CD4-positive, alpha-beta T cell treated with Interleukin-12 subunit alpha and Interleukin-12 subunit beta, for 1 hour (primary cell): ENCODE data around the gene UNK.
"Not testable (repeated sequence)": the region's sequence is repeated elsewhere in the genome, so short reads cannot be mapped to it uniquely, and the experiment has no call there.

Experiments
- DNase-seq: peaks from one replicate; pipeline ENCODE4 v3.0.0-alpha.2; 2020

Gene UNK

GRCh38 chr17:75755205-75755901 lies 29.3 kb upstream of the UNK start:
- DNase-seq, result no peak

GRCh38 chr17:75755990-75756389 lies 28.6 kb upstream of the UNK start:
- no peak for DNase-seq

- no peak for DNase-seq
Observed at GRCh38 chr17:75756451-75757085, 28.0 kb upstream of the UNK start.

GRCh38 chr17:75757086-75757681 lies 27.4 kb upstream of the UNK start:
- no peak for DNase-seq

GRCh38 chr17:75758131-75758905 lies 26.3 kb upstream of the UNK start:
- DNase-seq, result no peak

- no peak for DNase-seq
Observed at GRCh38 chr17:75759457-75759856, 25.1 kb upstream of the UNK start.

GRCh38 chr17:75759978-75760640 lies 24.5 kb upstream of the UNK start:
- not testable (repeated sequence) for DNase-seq

- no peak for DNase-seq
Observed at GRCh38 chr17:75762513-75763268, 21.9 kb upstream of the UNK start.

GRCh38 chr17:75763269-75763607 lies 21.4 kb upstream of the UNK start:
- no peak for DNase-seq

GRCh38 chr17:75763613-75764416 lies 20.8 kb upstream of the UNK start:
- DNase-seq, result no peak

- no peak for DNase-seq
Observed at GRCh38 chr17:75764417-75764710, 20.2 kb upstream of the UNK start.

- DNase-seq, result peak; percentile 78
Observed at GRCh38 chr17:75764711-75765421, 19.7 kb upstream of the UNK start, which contains the start of gene GALK1. GALK1 (minus strand) TSS chr17:75765192; CDS start chr17:75765136, 56 bp downstream.

GRCh38 chr17:75765981-75766380 lies 18.6 kb upstream of the UNK start:
- DNase-seq, result no peak

- DNase-seq, result no peak
Observed at GRCh38 chr17:75767881-75768280, 16.7 kb upstream of the UNK start.

- no peak for DNase-seq
Observed at GRCh38 chr17:75769536-75769935, 15.1 kb upstream of the UNK start.

GRCh38 chr17:75771334-75772281 lies 13.0 kb upstream of the UNK start:
- DNase-seq, result no peak

- no peak for DNase-seq
Observed at GRCh38 chr17:75773121-75773807, 11.3 kb upstream of the UNK start.

GRCh38 chr17:75773808-75774470 lies 10.7 kb upstream of the UNK start:
- no peak for DNase-seq
